ENCODE measurements around the gene STOML3.

DNA sequence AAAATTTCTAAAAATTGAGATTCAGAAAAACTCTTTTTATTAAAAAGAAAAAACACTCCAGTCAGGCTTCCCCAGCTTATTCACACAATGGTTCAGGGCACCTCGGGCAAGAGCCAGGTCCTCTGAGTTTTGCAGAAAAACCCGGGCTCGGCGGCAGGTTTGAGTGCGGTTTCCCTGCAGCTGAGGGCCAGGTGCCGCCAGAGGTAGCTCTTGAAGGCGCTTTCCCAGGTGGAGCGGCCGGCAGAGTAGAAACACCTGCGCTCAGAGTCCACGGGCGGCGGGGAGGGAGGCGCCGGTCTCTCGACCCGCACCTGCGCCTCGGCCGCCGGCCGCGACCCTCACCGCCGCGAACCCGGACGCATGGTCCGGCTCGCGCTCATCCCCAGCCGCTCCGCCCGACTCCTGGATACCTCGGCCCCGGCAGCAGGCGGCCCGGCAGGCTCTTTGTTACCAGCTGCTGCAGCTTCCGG is 46.8 kb upstream of the STOML3 start:
- TF ChIP-seq, protein P1, sequence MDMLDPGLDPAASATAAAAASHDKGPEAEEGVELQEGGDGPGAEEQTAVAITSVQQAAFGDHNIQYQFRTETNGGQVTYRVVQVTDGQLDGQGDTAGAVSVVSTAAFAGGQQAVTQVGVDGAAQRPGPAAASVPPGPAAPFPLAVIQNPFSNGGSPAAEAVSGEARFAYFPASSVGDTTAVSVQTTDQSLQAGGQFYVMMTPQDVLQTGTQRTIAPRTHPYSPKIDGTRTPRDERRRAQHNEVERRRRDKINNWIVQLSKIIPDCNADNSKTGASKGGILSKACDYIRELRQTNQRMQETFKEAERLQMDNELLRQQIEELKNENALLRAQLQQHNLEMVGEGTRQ (CRISPR knock-in tag; IDR thresholded peaks at IDR 0.05): no peak
- TF ChIP-seq IRF2 (CRISPR knock-in tag; IDR thresholded peaks at IDR 0.05; ENCODE audit: borderline replicate concordance, low read depth) (no peak), CREM (CRISPR knock-in tag; IDR thresholded peaks at IDR 0.05) (no peak), ESRRA (CRISPR knock-in tag; IDR thresholded peaks at IDR 0.05; ENCODE audit: borderline replicate concordance) (no peak), NFYB (CRISPR knock-in tag; conservative IDR thresholded peaks at IDR 0.05; ENCODE audit: low read depth) (no peak)
- TF ChIP-seq, protein P2, sequence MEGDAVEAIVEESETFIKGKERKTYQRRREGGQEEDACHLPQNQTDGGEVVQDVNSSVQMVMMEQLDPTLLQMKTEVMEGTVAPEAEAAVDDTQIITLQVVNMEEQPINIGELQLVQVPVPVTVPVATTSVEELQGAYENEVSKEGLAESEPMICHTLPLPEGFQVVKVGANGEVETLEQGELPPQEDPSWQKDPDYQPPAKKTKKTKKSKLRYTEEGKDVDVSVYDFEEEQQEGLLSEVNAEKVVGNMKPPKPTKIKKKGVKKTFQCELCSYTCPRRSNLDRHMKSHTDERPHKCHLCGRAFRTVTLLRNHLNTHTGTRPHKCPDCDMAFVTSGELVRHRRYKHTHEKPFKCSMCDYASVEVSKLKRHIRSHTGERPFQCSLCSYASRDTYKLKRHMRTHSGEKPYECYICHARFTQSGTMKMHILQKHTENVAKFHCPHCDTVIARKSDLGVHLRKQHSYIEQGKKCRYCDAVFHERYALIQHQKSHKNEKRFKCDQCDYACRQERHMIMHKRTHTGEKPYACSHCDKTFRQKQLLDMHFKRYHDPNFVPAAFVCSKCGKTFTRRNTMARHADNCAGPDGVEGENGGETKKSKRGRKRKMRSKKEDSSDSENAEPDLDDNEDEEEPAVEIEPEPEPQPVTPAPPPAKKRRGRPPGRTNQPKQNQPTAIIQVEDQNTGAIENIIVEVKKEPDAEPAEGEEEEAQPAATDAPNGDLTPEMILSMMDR (IDR thresholded peaks at IDR 0.05): no peak
- TF ChIP-seq, protein P3, sequence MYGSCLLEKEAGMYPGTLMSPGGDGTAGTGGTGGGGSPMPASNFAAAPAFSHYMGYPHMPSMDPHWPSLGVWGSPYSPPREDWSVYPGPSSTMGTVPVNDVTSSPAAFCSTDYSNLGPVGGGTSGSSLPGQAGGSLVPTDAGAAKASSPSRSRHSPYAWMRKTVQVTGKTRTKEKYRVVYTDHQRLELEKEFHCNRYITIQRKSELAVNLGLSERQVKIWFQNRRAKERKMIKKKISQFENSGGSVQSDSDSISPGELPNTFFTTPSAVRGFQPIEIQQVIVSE (CRISPR knock-in tag; IDR thresholded peaks at IDR 0.05; ENCODE audit: borderline replicate concordance): no peak
- TF ChIP-seq, protein P4, sequence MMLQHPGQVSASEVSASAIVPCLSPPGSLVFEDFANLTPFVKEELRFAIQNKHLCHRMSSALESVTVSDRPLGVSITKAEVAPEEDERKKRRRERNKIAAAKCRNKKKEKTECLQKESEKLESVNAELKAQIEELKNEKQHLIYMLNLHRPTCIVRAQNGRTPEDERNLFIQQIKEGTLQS (CRISPR knock-in tag; conservative IDR thresholded peaks at IDR 0.05): no peak
- TF ChIP-seq, protein P5, sequence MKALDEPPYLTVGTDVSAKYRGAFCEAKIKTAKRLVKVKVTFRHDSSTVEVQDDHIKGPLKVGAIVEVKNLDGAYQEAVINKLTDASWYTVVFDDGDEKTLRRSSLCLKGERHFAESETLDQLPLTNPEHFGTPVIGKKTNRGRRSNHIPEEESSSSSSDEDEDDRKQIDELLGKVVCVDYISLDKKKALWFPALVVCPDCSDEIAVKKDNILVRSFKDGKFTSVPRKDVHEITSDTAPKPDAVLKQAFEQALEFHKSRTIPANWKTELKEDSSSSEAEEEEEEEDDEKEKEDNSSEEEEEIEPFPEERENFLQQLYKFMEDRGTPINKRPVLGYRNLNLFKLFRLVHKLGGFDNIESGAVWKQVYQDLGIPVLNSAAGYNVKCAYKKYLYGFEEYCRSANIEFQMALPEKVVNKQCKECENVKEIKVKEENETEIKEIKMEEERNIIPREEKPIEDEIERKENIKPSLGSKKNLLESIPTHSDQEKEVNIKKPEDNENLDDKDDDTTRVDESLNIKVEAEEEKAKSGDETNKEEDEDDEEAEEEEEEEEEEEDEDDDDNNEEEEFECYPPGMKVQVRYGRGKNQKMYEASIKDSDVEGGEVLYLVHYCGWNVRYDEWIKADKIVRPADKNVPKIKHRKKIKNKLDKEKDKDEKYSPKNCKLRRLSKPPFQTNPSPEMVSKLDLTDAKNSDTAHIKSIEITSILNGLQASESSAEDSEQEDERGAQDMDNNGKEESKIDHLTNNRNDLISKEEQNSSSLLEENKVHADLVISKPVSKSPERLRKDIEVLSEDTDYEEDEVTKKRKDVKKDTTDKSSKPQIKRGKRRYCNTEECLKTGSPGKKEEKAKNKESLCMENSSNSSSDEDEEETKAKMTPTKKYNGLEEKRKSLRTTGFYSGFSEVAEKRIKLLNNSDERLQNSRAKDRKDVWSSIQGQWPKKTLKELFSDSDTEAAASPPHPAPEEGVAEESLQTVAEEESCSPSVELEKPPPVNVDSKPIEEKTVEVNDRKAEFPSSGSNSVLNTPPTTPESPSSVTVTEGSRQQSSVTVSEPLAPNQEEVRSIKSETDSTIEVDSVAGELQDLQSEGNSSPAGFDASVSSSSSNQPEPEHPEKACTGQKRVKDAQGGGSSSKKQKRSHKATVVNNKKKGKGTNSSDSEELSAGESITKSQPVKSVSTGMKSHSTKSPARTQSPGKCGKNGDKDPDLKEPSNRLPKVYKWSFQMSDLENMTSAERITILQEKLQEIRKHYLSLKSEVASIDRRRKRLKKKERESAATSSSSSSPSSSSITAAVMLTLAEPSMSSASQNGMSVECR (CRISPR knock-in tag; IDR thresholded peaks at IDR 0.05; ENCODE audit: borderline replicate concordance): no peak
